GM19238 (cell line): ENCODE measurements around the gene PDE1A.

Experiments
- DNase-seq: peaks from one replicate; pipeline ENCODE4 v3.0.0; 2011; ENCODE audit warnings: low spot score; ENCODE audit not compliant: insufficient read length

Gene PDE1A

DNA sequence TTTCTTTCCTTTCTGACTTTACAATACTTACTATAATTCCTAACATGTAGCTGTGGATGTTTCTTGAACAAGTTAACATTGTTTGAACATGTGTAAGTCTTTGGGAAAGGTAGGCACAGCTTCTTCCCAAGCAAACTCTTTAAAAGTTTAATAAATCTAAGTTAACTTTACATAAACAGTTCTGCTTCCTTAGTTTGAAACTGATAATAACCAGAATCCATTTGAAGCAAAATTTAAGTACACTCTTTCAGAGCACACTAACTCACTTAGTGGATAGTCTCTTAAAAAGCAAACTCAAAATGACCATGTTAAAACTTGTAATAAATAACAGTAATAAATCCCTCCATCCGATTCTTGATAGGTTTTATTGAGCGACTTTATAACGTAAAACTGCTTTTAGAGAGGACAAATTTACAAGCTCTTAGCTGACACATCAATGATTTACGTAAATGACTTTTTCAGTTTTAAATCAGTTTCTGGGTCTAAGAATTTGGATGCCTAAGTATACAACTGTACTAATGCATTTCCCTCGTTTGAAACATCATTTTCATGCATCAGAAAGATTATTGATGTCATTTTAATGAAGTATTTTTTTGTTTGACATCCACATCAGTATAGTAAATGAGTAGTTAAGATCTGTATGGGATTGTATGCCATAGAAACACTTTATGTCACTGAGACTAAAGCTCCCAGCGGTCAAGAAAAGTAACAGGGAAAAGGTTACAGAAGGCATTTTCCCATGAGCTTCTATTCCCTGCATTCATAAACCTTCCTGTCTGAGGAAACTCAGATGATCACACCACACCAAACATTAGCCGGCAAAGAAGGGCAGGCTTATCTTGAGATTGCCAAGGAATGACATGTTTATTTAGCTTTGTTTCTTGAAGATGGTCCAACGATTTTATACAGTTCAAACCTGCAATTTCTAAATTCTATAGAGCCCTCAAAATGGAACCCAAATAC is 67.5 kb downstream of the PDE1A start:
- no peak for DNase-seq

DNA sequence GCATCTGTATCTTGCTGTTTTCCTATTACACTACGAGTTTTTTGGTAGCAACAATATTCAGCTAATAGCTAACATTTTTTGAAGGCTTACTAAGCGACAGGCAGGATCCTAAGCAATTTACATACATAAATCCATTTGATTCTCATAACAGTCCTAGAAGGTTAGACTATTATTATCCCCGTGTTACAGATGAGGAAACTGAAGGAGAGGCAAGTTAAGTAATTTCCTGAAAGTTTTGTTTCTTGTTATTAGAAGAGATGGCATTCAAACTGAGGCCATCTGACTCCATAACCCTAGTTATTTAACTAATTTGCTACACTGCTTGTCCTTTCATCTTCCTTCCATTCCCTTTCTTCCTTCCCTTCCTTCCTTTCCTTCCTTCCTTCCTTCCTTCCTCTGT is 68.2 kb downstream of the PDE1A start:
- DNase-seq = no peak

DNA sequence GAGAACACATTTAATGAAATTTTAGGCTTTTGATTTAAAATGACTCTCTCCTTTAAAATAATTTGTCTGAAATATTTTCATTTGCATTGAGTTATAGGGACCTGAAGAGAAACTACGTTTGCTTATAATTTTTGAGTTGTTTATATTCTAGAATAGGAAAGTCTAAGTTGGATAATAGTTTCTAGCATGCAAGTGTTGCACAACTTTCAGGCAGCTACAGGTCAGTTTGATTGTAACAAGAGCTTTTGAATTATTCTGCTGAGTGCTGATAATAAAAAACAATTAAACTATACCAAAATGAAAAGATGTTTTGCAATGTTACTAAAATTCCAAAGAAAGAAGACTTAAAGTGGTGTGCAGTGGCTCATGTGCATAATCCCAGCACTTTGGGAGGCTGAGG is 71.0 kb downstream of the PDE1A start:
- DNase-seq = no peak

GRCh38 chr2:182351427-182351826 is 75.4 kb downstream of the PDE1A start:
- no peak for DNase-seq

- DNase-seq = no peak
These were observed 77.6 kb downstream of the PDE1A start for GRCh38 chr2:182349268-182349667.

DNA sequence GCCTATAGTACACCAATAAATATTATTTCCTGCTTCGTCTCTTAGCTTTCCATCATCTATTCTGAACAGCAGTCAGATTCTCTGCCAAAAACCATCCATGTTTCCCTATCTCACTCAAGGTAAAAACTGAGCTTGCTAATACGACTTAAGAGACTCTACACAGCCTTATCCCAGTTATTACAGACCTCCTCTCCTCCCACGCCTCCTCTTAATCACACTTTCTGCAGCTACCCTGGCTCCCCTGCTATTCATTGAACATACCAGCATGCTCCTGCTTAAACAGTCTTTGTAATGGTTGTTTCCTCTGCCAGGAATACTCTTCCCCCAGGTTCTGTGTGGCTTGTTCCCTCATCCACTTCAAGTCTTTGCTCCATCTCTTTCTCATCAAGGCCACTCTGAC is 81.5 kb downstream of the PDE1A start:
- no peak for DNase-seq

DNA sequence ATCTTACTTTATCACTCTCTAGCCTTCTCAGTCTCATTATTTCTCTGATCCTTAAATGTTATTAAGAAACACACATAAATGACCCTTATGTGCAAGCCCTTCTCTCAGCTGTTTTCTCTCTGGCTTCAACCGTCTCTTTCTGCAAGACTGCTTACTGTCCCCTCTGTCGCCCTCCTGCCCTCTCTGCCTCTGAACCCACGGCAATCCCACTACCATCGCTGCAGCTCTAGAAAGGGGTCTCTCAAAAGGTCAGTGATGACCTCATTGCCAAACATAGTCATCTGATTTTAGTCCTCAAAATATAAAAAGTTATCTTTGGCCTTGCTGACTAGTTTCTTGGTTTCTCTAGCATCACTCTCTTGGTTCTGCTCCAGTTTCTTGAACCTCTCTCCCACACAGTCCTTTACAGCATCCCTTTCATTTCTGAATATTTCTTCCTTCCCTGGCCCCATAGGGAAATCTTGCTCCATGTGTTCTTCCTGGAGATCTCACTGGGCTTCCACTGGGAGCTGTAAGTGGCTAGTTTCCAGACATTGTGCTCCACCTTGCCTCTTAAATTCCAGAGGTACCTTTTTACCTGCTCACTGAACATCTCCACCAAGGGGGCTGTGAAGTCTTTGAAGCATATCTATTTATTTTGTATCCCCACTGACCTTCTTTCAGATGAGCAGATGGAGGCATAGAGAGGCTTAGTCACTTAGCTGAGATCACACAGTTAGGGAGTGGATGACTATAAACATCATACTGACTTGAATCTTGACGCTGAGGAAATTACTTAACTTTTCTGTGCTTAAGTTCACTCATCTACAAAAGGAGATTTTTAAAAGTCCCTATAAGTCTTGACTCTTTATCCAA is 96.2 kb downstream of the PDE1A start:
- no peak for DNase-seq

- no peak for DNase-seq
These were observed 102.2 kb downstream of the PDE1A start for GRCh38 chr2:182324665-182325064.

- no peak for DNase-seq
These were observed 105.7 kb downstream of the PDE1A start for GRCh38 chr2:182321096-182321495.

GRCh38 chr2:182319556-182320505 is 107.0 kb downstream of the PDE1A start:
- no peak for DNase-seq

- no peak for DNase-seq
These were observed 108.2 kb downstream of the PDE1A start for GRCh38 chr2:182318466-182319220.

DNA sequence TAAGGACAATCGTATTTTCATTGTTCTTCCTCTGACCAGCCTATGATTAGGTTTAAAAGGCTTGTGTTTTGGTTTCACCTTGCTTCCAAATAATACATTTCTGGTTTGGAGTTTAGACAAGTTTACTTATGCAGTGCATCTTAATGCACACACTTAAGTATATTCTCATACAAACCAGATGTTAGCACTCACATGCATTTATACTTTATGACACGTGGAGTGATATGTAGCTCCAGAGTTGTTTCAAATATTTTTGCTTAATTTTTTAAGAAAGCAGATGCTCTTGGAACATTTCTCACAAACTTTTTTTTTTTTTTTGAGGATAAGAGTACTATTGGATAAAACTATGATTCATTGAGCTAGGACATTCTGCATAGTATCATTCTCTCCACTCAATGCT is 109.9 kb downstream of the PDE1A start:
- no peak for DNase-seq

GRCh38 chr2:182302972-182303371 is 123.9 kb downstream of the PDE1A start:
- no peak for DNase-seq

- no peak for DNase-seq
These were observed 124.7 kb downstream of the PDE1A start for GRCh38 chr2:182302174-182302573.

DNA sequence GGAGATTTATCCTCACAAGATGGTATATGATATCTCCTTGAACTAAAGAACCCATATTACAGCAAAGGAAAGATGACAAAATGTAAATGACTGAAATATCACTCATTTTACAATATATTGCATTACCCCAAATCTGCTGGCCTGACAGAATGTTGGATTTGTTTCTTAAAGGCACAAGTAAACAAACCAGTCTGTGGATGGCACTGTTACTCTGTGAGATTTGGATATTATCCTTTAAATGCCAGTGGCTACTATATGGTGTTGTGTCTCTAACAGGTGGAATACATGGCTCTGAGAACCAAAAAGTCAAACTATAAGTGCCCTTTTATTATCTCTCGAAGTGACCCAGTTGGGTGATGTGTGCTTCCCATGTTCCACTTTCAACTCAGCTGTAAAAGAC is 125.7 kb downstream of the PDE1A start:
- no peak for DNase-seq

GRCh38 chr2:182300608-182301007 is 126.2 kb downstream of the PDE1A start:
- no peak for DNase-seq

DNA sequence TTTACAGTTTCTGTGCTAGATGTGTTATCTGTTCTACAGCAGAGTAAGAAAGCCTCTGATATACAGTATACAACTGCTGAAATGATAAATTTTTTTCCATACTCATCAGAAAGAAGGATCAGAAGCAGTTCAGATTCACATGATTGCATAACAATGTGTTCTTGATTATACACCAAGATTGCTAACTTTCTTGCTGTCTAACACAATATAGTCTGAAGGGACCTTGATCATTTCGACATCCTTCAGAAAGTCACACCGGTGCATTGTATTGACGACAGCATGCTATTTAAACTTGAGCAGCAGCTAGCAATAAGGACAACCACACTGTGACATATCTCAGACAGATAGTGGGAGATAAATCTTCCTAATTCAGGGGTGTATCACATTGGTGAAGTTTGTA is 127.2 kb downstream of the PDE1A start:
- no peak for DNase-seq

GRCh38 chr2:182298456-182298855 is 128.4 kb downstream of the PDE1A start:
- DNase-seq = no peak

- DNase-seq = no peak
These were observed 135.5 kb downstream of the PDE1A start for GRCh38 chr2:182291296-182291695.

GRCh38 chr2:182283512-182283911 is 143.3 kb downstream of the PDE1A start:
- DNase-seq = no peak
